Prostate gland (tissue), 2 donors: ENCODE data around the gene ADIPOR2. TPM values are rescaled to one million over a fixed set of nuclear protein-coding genes. Genes with fewer than 3 reads are reported as not detected.

Experiments
- DNase-seq: peaks from one replicate; pipeline ENCODE4 v3.0.0-alpha.2; 2019; ENCODE audit warnings: low spot score
- H3K27ac ChIP-seq, 2 donors: fragments of 200-600 bp; sonication (generic); 2 replicates each; pipeline ENCODE4 v1.5.1; 2017 to 2019
- H3K27me3 ChIP-seq: fragments of 200-600 bp; sonication (generic); replicated peaks from 2 replicates; pipeline ENCODE4 v1.5.1; 2019; ENCODE audit not compliant: insufficient read depth
- H3K36me3 ChIP-seq, 2 donors: fragments of 200-600 bp; sonication (generic); 1 replicate in 1 of 2; 2 replicates in 1 of 2; pipeline versions ENCODE4 v1.5.1 to v1.8.1; 2017 to 2019
- H3K4me1 ChIP-seq: fragments of 200-600 bp; sonication (generic); replicated peaks from 2 replicates; pipeline ENCODE4 v1.5.1; 2019
- H3K4me3 ChIP-seq, 2 donors: fragments of 200-600 bp; sonication (generic); 2 replicates each; pipeline ENCODE4 v1.5.1; 2017 to 2019
- H3K9me3 ChIP-seq: fragments of 200-600 bp; sonication (generic); 2 replicates; pipeline ENCODE4 v1.5.1; 2017
- CTCF ChIP-seq, 4 experiments: fragments of 200-600 bp in 2 of 4; fragments of 450-650 bp in 2 of 4; sonication (generic) in 2 of 4; IDR thresholded peaks; 1 replicate in 3 of 4; 2 replicates in 1 of 4; pipeline ENCODE4 v1.5.1; 2016 to 2019; ENCODE audit warnings: antibody characterized with exemption in 4 of 4, mild to moderate bottlenecking in 2 of 4, moderate library complexity in 2 of 4
- POLR2A ChIP-seq: fragments of 450-650 bp; IDR thresholded peaks from one replicate; pipeline ENCODE4 v1.6.1; 2016; ENCODE audit warnings: antibody characterized with exemption, mild to moderate bottlenecking
- POLR2AphosphoS5 ChIP-seq: sonication (generic); formaldehyde crosslinking; IDR thresholded peaks from one replicate; pipeline ENCODE4 v1.6.1; 2017; ENCODE audit warnings: antibody characterized with exemption
- WGBS: methylation state at CpG from one replicate; pipeline ENCODE4 v1.1.5; 2018; 5-methylcytosine and 5-hydroxymethylcytosine counted together
- intact Hi-C: fragments of 100-400 bp; cut with DNase I; formaldehyde crosslinking; loops from one replicate; pipeline ENCODE4 v1.14.2; 2022
- total RNA-seq, 2 donors: library from RNA; depleted of rRNA; stranded (reverse); fragments of >200 nt; gene quantifications; one replicate each; pipeline ENCODE4 v1.1.0, GENCODE V29; 2016

The ADIPOR2 gene
- total RNA-seq, 2 donors from 2014 or later = 23.7 to 46.2 TPM

GRCh38 chr12:1792406-1792805, 101.5 kb downstream of the ADIPOR2 start:
- DNase-seq = no peak
- H3K9me3 ChIP-seq = no peaks in the 10 kb centered on the region
- no peaks in the 10 kb centered on the region for H3K36me3 ChIP-seq
- H3K27me3 ChIP-seq = no peaks in the 10 kb centered on the region
- intact Hi-C loops = loop anchor here (5.0 kb wide), 2 partner anchors 160 to 370 kb away; no protein-coding TSS in a partner anchor
- H3K4me1 ChIP-seq = peaks cover 5% of the 10 kb centered on the region
- no peak for TF ChIP-seq CTCF (IDR thresholded peaks at IDR 0.05)
- no peak for TF ChIP-seq POLR2A
- TF ChIP-seq POLR2AphosphoS5 = no peak
- no peak overlapping the region for H3K27ac ChIP-seq
- no peak overlapping the region for H3K4me3 ChIP-seq
- 84% methylated on average over 6 of the region's 6 CpGs for WGBS

GRCh38 chr12:1793426-1794210, 102.7 kb downstream of the ADIPOR2 start:
- H3K36me3 ChIP-seq = no peaks in the 10 kb centered on the region
- TF ChIP-seq POLR2A (no peak), CTCF (IDR thresholded peaks at IDR 0.05) (no peak), POLR2AphosphoS5 (no peak)
- intact Hi-C loops = loop anchor here (5.0 kb wide), 2 partner anchors 161 to 369 kb away; no protein-coding TSS in a partner anchor
- 94% methylated on average over 26 of the region's 26 CpGs for WGBS
- DNase-seq = no peak
- no peak overlapping the region for H3K4me3 ChIP-seq
- no peak overlapping the region for H3K27ac ChIP-seq
- no peaks in the 10 kb centered on the region for H3K9me3 ChIP-seq
- H3K4me1 ChIP-seq = peaks cover 5% of the 10 kb centered on the region
- no peaks in the 10 kb centered on the region for H3K27me3 ChIP-seq

GRCh38 chr12:1794440-1795090, 103.7 kb downstream of the ADIPOR2 start:
- H3K4me1 ChIP-seq = peaks cover 5% of the 10 kb centered on the region
- no peak overlapping the region for H3K4me3 ChIP-seq
- no peak for DNase-seq
- 68% methylated on average over 15 of the region's 15 CpGs for WGBS
- no peaks in the 10 kb centered on the region for H3K9me3 ChIP-seq
- TF ChIP-seq POLR2AphosphoS5 (no peak), POLR2A (no peak), CTCF (IDR thresholded peaks at IDR 0.05) (no peak)
- no peak overlapping the region for H3K27ac ChIP-seq
- no peaks in the 10 kb centered on the region for H3K36me3 ChIP-seq
- intact Hi-C loops = loop anchor here (5.0 kb wide), 5 partner anchors 162 to 788 kb away; partner anchors contain the start of gene CACNA1C
- H3K27me3 ChIP-seq = no peaks in the 10 kb centered on the region

- WGBS = 57% methylated on average over 19 of the region's 19 CpGs
- Histone ChIP-seq H3K36me3 (no peaks in the 10 kb centered on the region), H3K27me3 (no peaks in the 10 kb centered on the region), H3K4me1 (peaks cover 5% of the 10 kb centered on the region), H3K9me3 (no peaks in the 10 kb centered on the region), H3K27ac (peak overlapping the region; percentile 22 to 41), H3K4me3 (no peak overlapping the region)
- TF ChIP-seq POLR2AphosphoS5 = no peak
- no peak for TF ChIP-seq CTCF (IDR thresholded peaks at IDR 0.05)
- TF ChIP-seq POLR2A = no peak
- intact Hi-C loops = loop anchor here (5.0 kb wide), 3 partner anchors 257 to 787 kb away; partner anchors contain the start of gene CACNA1C
- no peak for DNase-seq
These were observed 104.4 kb downstream of the ADIPOR2 start for GRCh38 chr12:1795221-1795784.
